ENCODE data around the gene SRSF9.

The SRSF9 gene

GRCh38 chr12:120432772-120433525 lies 36.6 kb downstream of the SRSF9 start:
- H3K9ac ChIP-seq = no peak overlapping the region
- H3K4me1 ChIP-seq = peaks cover 0 to 12% (median 5%) of the 10 kb centered on the region in 10 experiments; a peak in 6 of 20 replicates
- H3K36me3 ChIP-seq = no peaks in the 10 kb centered on the region
- no peaks in the 10 kb centered on the region for H4K20me1 ChIP-seq
- no peak overlapping the region for H3K27ac ChIP-seq
- H3K9me3 ChIP-seq (replicated peaks in 1 of 11) = no peaks in the 10 kb centered on the region
- H3K4me2 ChIP-seq = 0 out of 22 replicates have a peak overlapping the region, but pooled peaks of 2 of the 11 experiments have one; percentile 1 to 2
- H3K27me3 ChIP-seq = no peaks in the 10 kb centered on the region
- TF ChIP-seq Cebpa-rat (IDR thresholded peaks at IDR 0.05) = no peak
- no peak overlapping the region for H3K4me3 ChIP-seq

- Histone ChIP-seq H3K4me3 (no peak overlapping the region), H3K36me3 (no peaks in the 10 kb centered on the region), H3K27ac (no peak overlapping the region), H3K4me1 (peaks cover 0 to 8% (median 0%) of the 10 kb centered on the region in 10 experiments; a peak in 3 of 20 replicates), H4K20me1 (no peaks in the 10 kb centered on the region), H3K27me3 (no peaks in the 10 kb centered on the region), H3K9me3 (replicated peaks in 1 of 11) (no peaks in the 10 kb centered on the region), H3K9ac (no peak overlapping the region), H3K4me2 (no peak overlapping the region)
- no peak for TF ChIP-seq Cebpa-rat (IDR thresholded peaks at IDR 0.05)
Observed at GRCh38 chr12:120429368-120429767, 40.2 kb downstream of the SRSF9 start.

DNA sequence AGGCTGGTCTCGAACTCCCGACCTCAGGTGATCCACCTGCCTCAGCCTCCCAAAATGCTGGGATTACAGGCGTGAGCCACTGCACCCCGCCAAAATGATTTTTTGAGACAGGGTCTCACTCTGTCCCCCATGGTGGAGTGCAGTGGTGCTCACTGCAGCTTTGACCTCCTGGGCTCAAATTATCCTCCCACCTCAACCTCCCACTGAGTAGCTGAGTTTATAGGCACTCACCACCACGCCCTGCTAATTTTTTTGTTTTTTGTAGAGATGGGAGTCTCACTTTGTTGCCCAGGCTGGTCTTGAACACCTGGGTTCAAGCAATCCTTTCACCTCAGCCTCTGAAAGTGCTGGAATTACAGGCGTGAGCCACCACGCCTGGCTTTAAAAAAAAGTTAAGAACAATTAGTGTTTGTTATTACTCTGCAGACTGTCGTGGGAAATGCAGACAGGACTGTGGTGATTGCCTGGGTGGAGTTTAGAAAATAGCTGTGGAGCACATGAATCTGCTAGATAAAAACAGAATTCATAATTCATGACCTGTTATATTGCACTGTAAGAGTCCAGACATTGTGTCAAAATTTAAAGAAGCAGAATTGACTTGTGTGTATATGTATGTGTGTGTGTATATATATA lies 40.8 kb downstream of the SRSF9 start:
- no peaks in the 10 kb centered on the region for H3K36me3 ChIP-seq
- H3K4me3 ChIP-seq = no peak overlapping the region
- H3K4me2 ChIP-seq = no peak overlapping the region
- no peak overlapping the region for H3K9ac ChIP-seq
- peaks cover 0 to 8% (median 0%) of the 10 kb centered on the region in 10 experiments; a peak in 3 of 20 replicates for H3K4me1 ChIP-seq
- H3K9me3 ChIP-seq (replicated peaks in 1 of 11) = no peaks in the 10 kb centered on the region
- H4K20me1 ChIP-seq = no peaks in the 10 kb centered on the region
- no peak for TF ChIP-seq Cebpa-rat (IDR thresholded peaks at IDR 0.05)
- H3K27me3 ChIP-seq = no peaks in the 10 kb centered on the region
- H3K27ac ChIP-seq = no peak overlapping the region

DNA sequence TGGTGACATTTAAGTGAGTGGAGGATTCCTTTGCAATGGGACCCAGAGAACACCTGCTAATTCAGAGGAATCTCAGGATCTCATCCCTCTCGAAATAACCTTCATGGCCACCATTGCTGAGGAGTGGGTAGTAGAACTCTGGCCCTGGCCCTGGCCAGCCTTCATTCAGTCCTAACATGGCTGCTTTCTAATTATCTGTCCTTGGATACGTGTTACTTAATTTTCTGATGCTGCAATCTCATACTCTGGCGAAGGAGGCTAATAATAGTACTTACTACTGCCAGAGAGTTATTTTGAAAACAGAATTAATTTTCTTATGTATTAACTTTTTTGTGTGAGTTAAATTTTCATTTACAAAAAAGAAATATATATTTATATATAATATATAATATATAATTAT lies 43.8 kb downstream of the SRSF9 start:
- Histone ChIP-seq H3K36me3 (no peaks in the 10 kb centered on the region), H3K27me3 (no peaks in the 10 kb centered on the region), H3K4me2 (no peak overlapping the region), H3K27ac (no peak overlapping the region), H3K9ac (no peak overlapping the region), H3K4me3 (no peak overlapping the region), H4K20me1 (no peaks in the 10 kb centered on the region), H3K4me1 (peaks cover 0 to 6% (median 0%) of the 10 kb centered on the region in 10 experiments; a peak in 2 of 20 replicates), H3K9me3 (replicated peaks in 1 of 11) (no peaks in the 10 kb centered on the region)
- TF ChIP-seq Cebpa-rat (IDR thresholded peaks at IDR 0.05) = no peak

DNA sequence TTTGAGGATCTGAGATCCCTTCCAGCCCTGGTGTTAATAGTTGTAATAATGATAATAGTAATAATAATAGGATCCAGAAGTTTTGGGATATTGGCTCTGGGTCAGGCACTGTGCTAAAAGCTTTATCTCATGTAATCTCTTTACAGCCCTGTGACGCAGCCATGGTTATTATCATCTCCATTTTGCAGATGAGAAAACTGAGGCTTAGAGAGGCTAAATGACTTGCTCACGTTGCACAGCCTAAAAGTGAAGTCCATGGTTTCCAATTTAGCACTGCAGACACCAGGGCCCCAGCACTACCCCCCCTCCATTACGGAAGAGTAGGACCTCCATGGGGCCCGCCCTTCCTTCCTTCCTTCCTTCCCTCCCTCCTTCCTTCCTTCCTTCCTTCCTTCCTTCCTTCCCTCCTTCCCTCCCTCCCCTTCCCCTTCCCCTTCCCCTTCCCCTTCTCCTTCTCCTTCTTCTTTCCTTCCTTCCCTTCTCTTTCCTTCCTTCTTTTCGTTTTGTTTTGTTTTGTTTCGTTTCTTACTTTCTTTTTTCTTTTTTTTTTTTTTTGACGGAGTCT lies 46.6 kb downstream of the SRSF9 start:
- H3K4me1 ChIP-seq = peaks cover 0 to 6% (median 0%) of the 10 kb centered on the region in 10 experiments; a peak in 2 of 20 replicates
- no peaks in the 10 kb centered on the region for H3K9me3 ChIP-seq (replicated peaks in 1 of 11)
- TF ChIP-seq Cebpa-rat (IDR thresholded peaks at IDR 0.05) = no peak
- H3K27ac ChIP-seq = no peak overlapping the region
- no peak overlapping the region for H3K4me3 ChIP-seq
- H3K9ac ChIP-seq = no peak overlapping the region
- no peaks in the 10 kb centered on the region for H3K36me3 ChIP-seq
- H3K27me3 ChIP-seq = no peaks in the 10 kb centered on the region
- no peak overlapping the region for H3K4me2 ChIP-seq
- no peaks in the 10 kb centered on the region for H4K20me1 ChIP-seq

DNA sequence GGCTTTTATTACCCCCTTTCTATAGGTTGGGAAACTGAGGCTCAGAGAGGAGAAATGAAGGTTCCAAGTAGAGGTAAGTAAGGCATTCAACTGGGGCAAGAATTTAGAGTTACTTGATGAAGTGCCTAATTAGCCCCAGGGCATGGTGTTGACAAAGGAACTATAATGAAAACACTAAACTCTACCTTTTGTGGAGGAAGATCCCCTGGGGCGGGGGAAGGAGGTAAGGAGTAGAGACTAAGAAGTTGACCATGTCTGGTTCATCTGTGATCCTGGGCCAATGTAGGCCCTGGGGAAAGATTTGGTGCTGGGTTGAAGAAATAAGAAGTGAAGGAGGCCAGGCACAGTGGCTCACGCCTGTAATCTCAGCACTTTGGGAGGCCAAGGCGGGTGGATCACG lies 47.8 kb downstream of the SRSF9 start:
- Histone ChIP-seq H3K4me2 (no peak overlapping the region), H3K9me3 (replicated peaks in 1 of 11) (no peaks in the 10 kb centered on the region)
- no peak for TF ChIP-seq Cebpa-rat (IDR thresholded peaks at IDR 0.05)

GRCh38 chr12:120417917-120418580 lies 51.5 kb downstream of the SRSF9 start:
- H3K4me3 ChIP-seq = no peak overlapping the region
- no peak overlapping the region for H3K4me2 ChIP-seq
- H3K27me3 ChIP-seq = no peaks in the 10 kb centered on the region
- H3K27ac ChIP-seq = no peak overlapping the region
- H3K9ac ChIP-seq = no peak overlapping the region
- H3K4me1 ChIP-seq = peaks cover 0 to 6% (median 0%) of the 10 kb centered on the region in 10 experiments; a peak in 1 of 20 replicates
- H3K9me3 ChIP-seq (replicated peaks in 1 of 11) = no peaks in the 10 kb centered on the region
- no peak for TF ChIP-seq Cebpa-rat (IDR thresholded peaks at IDR 0.05)
- no peaks in the 10 kb centered on the region for H3K36me3 ChIP-seq
- H4K20me1 ChIP-seq = no peaks in the 10 kb centered on the region

More for the DNA sequence above, 47.8 kb downstream of the SRSF9 start:
- Histone ChIP-seq H4K20me1 (no peaks in the 10 kb centered on the region), H3K4me1 (peaks cover 0 to 6% (median 0%) of the 10 kb centered on the region in 10 experiments; a peak in 2 of 20 replicates), H3K27ac (no peak overlapping the region), H3K27me3 (no peaks in the 10 kb centered on the region), H3K9ac (no peak overlapping the region), H3K36me3 (no peaks in the 10 kb centered on the region), H3K4me3 (no peak overlapping the region)

DNA sequence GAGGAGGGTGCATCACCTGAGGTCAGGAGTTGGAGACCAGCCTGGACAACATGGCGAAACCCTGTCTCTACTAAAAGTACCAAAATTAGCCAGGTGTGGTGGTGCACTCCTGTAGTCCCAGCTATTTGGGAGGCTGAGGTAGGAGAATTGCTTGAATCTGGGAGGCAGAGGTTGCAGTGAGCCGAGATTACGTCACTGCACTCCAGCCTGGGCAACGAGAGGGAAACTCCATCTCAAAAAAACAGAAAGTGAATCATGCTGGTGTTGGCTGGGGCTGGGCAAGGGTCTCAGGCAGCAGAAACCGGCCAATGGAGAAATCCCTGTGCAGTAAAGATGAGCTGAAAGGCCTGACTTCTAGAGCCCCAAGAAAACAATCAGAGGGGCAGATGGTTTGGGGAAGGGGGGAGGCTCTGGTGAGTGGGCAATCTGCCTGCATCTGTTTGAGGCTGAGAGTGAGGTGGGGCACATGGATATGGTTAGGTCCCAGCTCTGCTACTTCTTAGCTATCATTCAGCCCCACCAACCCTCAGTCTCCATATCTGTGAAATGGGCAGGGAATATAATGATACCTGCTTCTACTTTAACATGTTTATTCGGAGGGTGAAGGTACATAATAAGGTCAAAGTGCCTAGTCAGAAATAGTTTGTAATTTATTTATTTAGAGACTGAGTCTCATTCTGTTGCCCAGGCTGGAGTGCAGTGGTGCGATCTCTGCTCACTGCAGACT lies 52.9 kb downstream of the SRSF9 start:
- Histone ChIP-seq H3K9me3 (replicated peaks in 1 of 11) (no peaks in the 10 kb centered on the region), H3K4me2 (no peak overlapping the region), H3K9ac (no peak overlapping the region), H3K27me3 (no peaks in the 10 kb centered on the region), H4K20me1 (no peaks in the 10 kb centered on the region), H3K27ac (no peak overlapping the region), H3K36me3 (no peaks in the 10 kb centered on the region), H3K4me1 (peaks cover 0 to 9% (median 0%) of the 10 kb centered on the region in 10 experiments; a peak in 3 of 20 replicates), H3K4me3 (no peak overlapping the region)
- TF ChIP-seq Cebpa-rat (IDR thresholded peaks at IDR 0.05) = no peak
